SK-N-SH treated with all-trans-retinoic acid at 6 μM for 48 hours (cell line): Measurements from ENCODE around the gene PCDHGB2.

Experiments
- BACH2 ChIP-seq: fragments of 250-450 bp; sonication (Bioruptor Pico); IDR thresholded peaks from 2 replicates; pipeline ENCODE4 v1.9.0; 2021; ENCODE audit warnings: mild to moderate bottlenecking, borderline replicate concordance
- CREB5 ChIP-seq: fragments of 250-450 bp; sonication (Bioruptor Pico); IDR thresholded peaks from 2 replicates; pipeline ENCODE4 v1.5.1; 2020; ENCODE audit warnings: low read depth, mild to moderate bottlenecking, moderate library complexity
- ESRRG ChIP-seq: fragments of 250-450 bp; sonication (Bioruptor Pico); IDR thresholded peaks from 2 replicates; pipeline ENCODE4 v1.6.1; 2021; ENCODE audit warnings: mild to moderate bottlenecking
- PATZ1 ChIP-seq: fragments of 250-450 bp; sonication (Bioruptor Pico); IDR thresholded peaks from 2 replicates; pipeline ENCODE4 v1.8.0; 2020; ENCODE audit warnings: mild to moderate bottlenecking, moderate library complexity, borderline replicate concordance
- POU6F1 ChIP-seq: fragments of 250-450 bp; sonication (Bioruptor Pico); IDR thresholded peaks from 2 replicates; pipeline ENCODE4 v1.8.0; 2021; ENCODE audit warnings: low read depth, mild to moderate bottlenecking, moderate library complexity, borderline replicate concordance
- PPARA ChIP-seq: fragments of 250-450 bp; sonication (Bioruptor Pico); IDR thresholded peaks from 2 replicates; pipeline ENCODE4 v1.5.0; 2020; ENCODE audit warnings: mild to moderate bottlenecking, borderline replicate concordance
- RARB ChIP-seq: fragments of 250-450 bp; sonication (Bioruptor Pico); IDR thresholded peaks from 2 replicates; pipeline ENCODE4 v1.8.0; 2021; ENCODE audit warnings: mild to moderate bottlenecking, moderate library complexity
- SNAI2 ChIP-seq: fragments of 250-450 bp; sonication (Bioruptor Pico); IDR thresholded peaks from 2 replicates; pipeline ENCODE4 v1.5.0; 2020; ENCODE audit warnings: mild to moderate bottlenecking, moderate library complexity
- TCF4 ChIP-seq: fragments of 250-450 bp; sonication (Bioruptor Pico); IDR thresholded peaks from 2 replicates; pipeline ENCODE4 v1.8.0; 2021; ENCODE audit warnings: mild to moderate bottlenecking, moderate library complexity, borderline replicate concordance
- TSHZ2 ChIP-seq: fragments of 250-450 bp; sonication (Bioruptor Pico); IDR thresholded peaks from 2 replicates; pipeline ENCODE4 v1.5.0; 2020; ENCODE audit warnings: mild to moderate bottlenecking, moderate library complexity
- ZFP3 ChIP-seq: fragments of 250-450 bp; sonication (Bioruptor Pico); IDR thresholded peaks from 2 replicates; pipeline ENCODE4 v1.5.0; 2020; ENCODE audit warnings: mild to moderate bottlenecking, moderate library complexity
- ZNF565 ChIP-seq: fragments of 450-650 bp; formaldehyde crosslinking; conservative IDR thresholded peaks from 2 replicates; pipeline ENCODE4 v1.5.0; 2020; ENCODE audit warnings: low read depth, mild to moderate bottlenecking, moderate library complexity

- TF ChIP-seq POU6F1 (CRISPR knock-in tag) (no peak), SNAI2 (no peak), PATZ1 (no peak), RARB (CRISPR knock-in tag) (no peak), BACH2 (no peak), ZFP3 (CRISPR knock-in tag) (no peak), CREB5 (CRISPR knock-in tag) (no peak), ZNF565 (CRISPR knock-in tag) (no peak), ESRRG (no peak), TSHZ2 (CRISPR knock-in tag) (no peak), PPARA (CRISPR knock-in tag) (no peak), TCF4 (no peak)
These were observed 6.5 kb downstream of the PCDHGB2 start for GRCh38 chr5:141366016-141366896.
